Activated B cell treated with CpG ODN at 0.5 μM for 24 hours (primary cell): ENCODE measurements around the gene CCNI. TPM values are rescaled to one million over a fixed set of nuclear protein-coding genes. Genes with fewer than 3 reads are reported as not detected.
"Not testable (repeated sequence)": the region's sequence is repeated elsewhere in the genome, so short reads cannot be mapped to it uniquely, and the experiment has no call there.

Experiments used
- ATAC-seq: fragments of 200-7000 bp; cut with Tn5 transposase; one replicate; pipeline ENCODE4 v1.10.0; 2021; ENCODE audit warnings: low read depth, mild to moderate bottlenecking, moderate library complexity
- CTCF ChIA-PET: fragments of 350-600 bp; sonication (Branson Sonifier 250); formaldehyde crosslinking; loops from one replicate; lab custom pipeline; 2021; ENCODE audit warnings: antibody characterized with exemption; lab: Charles Lee
- POLR2A ChIA-PET: fragments of 350-600 bp; sonication (Branson Sonifier 250); formaldehyde crosslinking; loops from one replicate; lab custom pipeline; 2021; ENCODE audit warnings: antibody characterized with exemption; lab: Charles Lee
- DNase-seq: peaks from one replicate; pipeline ENCODE4 v3.0.0; 2022
- H3K27ac Mint-ChIP-seq: one replicate; pipeline ENCODE4 v1.8.0; 2020; ENCODE audit warnings: mixed read lengths
- H3K27me3 Mint-ChIP-seq: one replicate; pipeline ENCODE4 v1.8.0; 2021; ENCODE audit warnings: mixed read lengths
- H3K36me3 Mint-ChIP-seq: one replicate; pipeline ENCODE4 v1.8.0; 2021; ENCODE audit warnings: low read depth, mixed read lengths
- H3K4me1 Mint-ChIP-seq: one replicate; pipeline ENCODE4 v1.8.0; 2021; ENCODE audit warnings: mixed read lengths
- H3K4me3 Mint-ChIP-seq: one replicate; pipeline ENCODE4 v1.8.0; 2020; ENCODE audit warnings: mild to moderate bottlenecking, mixed read lengths
- H3K9me3 Mint-ChIP-seq: one replicate; pipeline ENCODE4 v1.8.0; 2020; ENCODE audit warnings: mixed read lengths
- CTCF ChIP-seq: fragments of 200-600 bp; IDR thresholded peaks from one replicate; pipeline ENCODE4 v1.8.0; 2022; ENCODE audit warnings: antibody characterized with exemption, mild to moderate bottlenecking
- intact Hi-C: fragments of 100-400 bp; cut with micrococcal nuclease; formaldehyde crosslinking; loops from one replicate; pipeline ENCODE4 v1.15.1; 2024
- total RNA-seq: library from RNA; stranded (reverse); gene quantifications from 2 replicates; pipeline ENCODE4 v1.2.3, GENCODE V29; 2022

Gene CCNI
- total RNA-seq, 1 donor from 2014 or later, result 246 TPM

GRCh38 chr4:77084019-77084639 is 8.3 kb upstream of the CCNI start:
- ChIA-PET POLR2A (no interaction called here), CTCF (interaction anchor here (1.4 to 2.8 kb wide), 2 partner anchors 11 to 118 kb away, joined by 3 to 11 read pairs; no protein-coding TSS in a partner anchor)
- Mint-ChIP-seq H3K36me3 (no peaks in the 10 kb centered on the region), H3K4me3 (no peak overlapping the region), H3K4me1 (peaks cover 17% of the 10 kb centered on the region), H3K9me3 (no peaks in the 10 kb centered on the region), H3K27me3 (no peaks in the 10 kb centered on the region), H3K27ac (no peak overlapping the region)
- DNase-seq (no peak), ATAC-seq (no peak)
- no peak for TF ChIP-seq CTCF
- intact Hi-C loops, result no loop called here

- H3K9me3 Mint-ChIP-seq, result no peaks in the 10 kb centered on the region
- ATAC-seq (no peak), DNase-seq (no peak)
- no peaks in the 10 kb centered on the region for H3K36me3 Mint-ChIP-seq
- no peak for TF ChIP-seq CTCF
- no peak overlapping the region for H3K4me3 Mint-ChIP-seq
- no peak overlapping the region for H3K27ac Mint-ChIP-seq
- ChIA-PET POLR2A (no interaction called here), CTCF (interaction anchor here (1.4 to 2.8 kb wide), 3 partner anchors 12 to 120 kb away, joined by 3 to 11 read pairs (median 7); no protein-coding TSS in a partner anchor)
- peaks cover 19% of the 10 kb centered on the region for H3K4me1 Mint-ChIP-seq
- intact Hi-C loops, result no loop called here
- no peaks in the 10 kb centered on the region for H3K27me3 Mint-ChIP-seq
Measured at GRCh38 chr4:77082886-77083608, 7.3 kb upstream of the CCNI start.

- H3K9me3 Mint-ChIP-seq, ATAC-seq, H3K36me3 Mint-ChIP-seq, H3K4me3 Mint-ChIP-seq, intact Hi-C loops, H3K27me3 Mint-ChIP-seq, CTCF ChIA-PET, DNase-seq: not testable (repeated sequence)
- POLR2A ChIA-PET, result interaction anchor here (0.6 to 1.2 kb wide), 4 partner anchors 15 to 882 kb away, joined by 3 to 4 read pairs (median 3); partner anchors contain the start of gene CCNG2
- peaks cover 35% of the 10 kb centered on the region for H3K4me1 Mint-ChIP-seq
- H3K27ac Mint-ChIP-seq, result peak overlapping the region; percentile 77
Measured at GRCh38 chr4:77080806-77081205, 5.0 kb upstream of the CCNI start.

- no peak for TF ChIP-seq CTCF
- no peak for ATAC-seq
- Mint-ChIP-seq H3K27me3 (no peaks in the 10 kb centered on the region), H3K36me3 (peaks cover 13% of the 10 kb centered on the region), H3K27ac (no peak overlapping the region), H3K4me3 (no peak overlapping the region), H3K9me3 (no peaks in the 10 kb centered on the region), H3K4me1 (peaks cover 35% of the 10 kb centered on the region)
- CTCF ChIA-PET, result interaction anchor here (1.2 to 1.6 kb wide), 2 partner anchors 16 to 124 kb away, joined by 4 to 5 read pairs; no protein-coding TSS in a partner anchor
- POLR2A ChIA-PET, result interaction anchor here (1.0 kb wide), 1 partner anchor 115 kb away, joined by 3 read pairs; no protein-coding TSS in a partner anchor
- DNase-seq, result no peak
- intact Hi-C loops, result loop anchor here (5.0 to 10.0 kb wide), 3 partner anchors 656 to 1564 kb away; partner anchors contain the start of genes RCHY1, SCARB2 and THAP6
Measured at GRCh38 chr4:77079281-77079680, 3.5 kb upstream of the CCNI start.

GRCh38 chr4:77078401-77078800 is 2.6 kb upstream of the CCNI start:
- no peak for DNase-seq
- TF ChIP-seq CTCF, result no peak
- no peaks in the 10 kb centered on the region for H3K9me3 Mint-ChIP-seq
- CTCF ChIA-PET, result interaction anchor here (1.2 to 2.4 kb wide), 3 partner anchors 17 to 125 kb away, joined by 4 to 8 read pairs (median 5); no protein-coding TSS in a partner anchor
- no peak overlapping the region for H3K4me3 Mint-ChIP-seq
- no peak for ATAC-seq
- no peak overlapping the region for H3K27ac Mint-ChIP-seq
- peaks cover 13% of the 10 kb centered on the region for H3K36me3 Mint-ChIP-seq
- intact Hi-C loops, result loop anchor here (5.0 to 10.0 kb wide), 3 partner anchors 656 to 1564 kb away; partner anchors contain the start of genes RCHY1, SCARB2 and THAP6
- POLR2A ChIA-PET, result interaction anchor here (1.0 kb wide), 1 partner anchor 115 kb away, joined by 3 read pairs; no protein-coding TSS in a partner anchor
- H3K27me3 Mint-ChIP-seq, result no peaks in the 10 kb centered on the region
- H3K4me1 Mint-ChIP-seq, result peaks cover 35% of the 10 kb centered on the region
